AG09309 (cell line): Measurements from ENCODE around the gene KIFAP3.

Experiments used
- DNase-seq: peaks from one replicate; pipeline ENCODE4 v3.0.0-alpha.2; 2010; ENCODE audit warnings: low read depth
- H3K4me3 ChIP-seq: 2 replicates; pipeline ENCODE4 v1.5.1; 2011; ENCODE audit warnings: mild to moderate bottlenecking, low read depth, low read length, moderate library complexity; ENCODE audit not compliant: control insufficient read depth
- CTCF ChIP-seq: IDR thresholded peaks from 2 replicates; pipeline ENCODE4 v1.5.1; 2011; ENCODE audit warnings: mild to moderate bottlenecking, low read depth, low read length, inconsistent platforms; ENCODE audit not compliant: insufficient read depth, control insufficient read depth; ENCODE audit errors: missing control alignments

KIFAP3 gene

GRCh38 chr1:169933984-169934725 lies 140.3 kb downstream of the KIFAP3 start:
- H3K4me3 ChIP-seq: no peak overlapping the region
- no peak for TF ChIP-seq CTCF
- DNase-seq: no peak

GRCh38 chr1:169931795-169932231 lies 142.7 kb downstream of the KIFAP3 start:
- H3K4me3 ChIP-seq: no peak overlapping the region
- DNase-seq: no peak
- TF ChIP-seq CTCF: no peak

GRCh38 chr1:169929210-169929526 lies 145.3 kb downstream of the KIFAP3 start:
- no peak for DNase-seq
- no peak for TF ChIP-seq CTCF
- H3K4me3 ChIP-seq: no peak overlapping the region

DNA sequence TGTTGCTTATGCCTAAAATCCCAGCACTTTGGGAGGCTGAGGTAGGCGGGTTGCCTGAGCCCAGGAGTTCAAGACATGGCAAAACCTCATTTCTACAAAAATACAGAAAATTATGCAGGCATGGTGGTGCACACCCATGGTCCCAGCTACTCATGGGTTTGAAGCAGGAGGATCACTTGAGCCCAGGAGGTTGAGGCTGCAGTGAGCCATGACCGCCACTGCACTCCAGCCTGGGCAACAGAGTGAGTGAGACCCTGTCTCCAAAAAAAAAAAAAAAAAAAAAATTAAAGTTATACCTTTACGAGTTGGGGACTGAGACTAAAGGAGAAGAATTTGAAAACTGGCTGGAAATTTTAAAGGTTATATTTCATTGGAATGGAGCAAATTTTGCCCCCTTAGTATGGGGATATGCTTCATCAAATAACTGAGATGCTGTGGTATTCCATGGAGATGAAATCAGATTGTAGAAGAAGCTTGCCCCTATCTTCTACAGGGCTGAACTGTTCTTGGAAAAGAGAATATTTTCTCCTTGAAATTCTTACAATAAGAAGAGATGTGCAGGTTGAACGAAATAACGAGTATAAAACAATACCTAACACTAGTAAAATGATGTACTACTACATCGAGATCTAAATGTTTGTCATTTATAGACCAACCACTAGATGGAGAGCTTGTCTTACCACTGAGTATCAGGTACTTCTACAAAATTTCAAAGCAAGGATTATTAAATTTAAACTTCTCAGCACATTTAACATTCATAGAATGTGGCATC lies 145.9 kb downstream of the KIFAP3 start:
- peak; percentile 50 for TF ChIP-seq CTCF
- no peak overlapping the region for H3K4me3 ChIP-seq
- DNase-seq: no peak

GRCh38 chr1:169925505-169926482 lies 148.7 kb downstream of the KIFAP3 start:
- TF ChIP-seq CTCF: no peak
- no peak for DNase-seq

GRCh38 chr1:169924829-169925228 lies 149.7 kb downstream of the KIFAP3 start:
- DNase-seq: no peak
- no peak overlapping the region for H3K4me3 ChIP-seq
- TF ChIP-seq CTCF: no peak

More at GRCh38 chr1:169925505-169926482, 148.7 kb downstream of the KIFAP3 start:
- H3K4me3 ChIP-seq: no peak overlapping the region
